Renal cortex interstitium (tissue), 11 donors: ENCODE measurements around the gene RFX6. TPM values are rescaled to one million over a fixed set of nuclear protein-coding genes. Genes with fewer than 3 reads are reported as not detected.
A peak's percentile ranks its signal among the peaks of the same experiment; 100 is the strongest.

Source experiments
- DNase-seq, 11 donors: peaks; one replicate each; pipeline ENCODE4 v3.0.0-alpha.2; 2013; ENCODE audit warnings: low read depth in 9 of 11, low spot score in 4 of 11; ENCODE audit errors: extremely low read depth in 1 of 11
- polyA plus RNA-seq, 3 donors: library from polyadenylated mRNA; unstranded; fragments of 120-200 nt; gene quantifications; one replicate each; pipeline ENCODE4 v1.2.1, GENCODE V29; 2013; ENCODE audit not compliant: insufficient read length in 3 of 3

RFX6 gene
- polyA plus RNA-seq, 3 donors: 0.05 to 0.08 TPM; not detected in 1

GRCh38 chr6:116887168-116887567, 10.1 kb downstream of the RFX6 start:
- DNase-seq: no peak

DNA sequence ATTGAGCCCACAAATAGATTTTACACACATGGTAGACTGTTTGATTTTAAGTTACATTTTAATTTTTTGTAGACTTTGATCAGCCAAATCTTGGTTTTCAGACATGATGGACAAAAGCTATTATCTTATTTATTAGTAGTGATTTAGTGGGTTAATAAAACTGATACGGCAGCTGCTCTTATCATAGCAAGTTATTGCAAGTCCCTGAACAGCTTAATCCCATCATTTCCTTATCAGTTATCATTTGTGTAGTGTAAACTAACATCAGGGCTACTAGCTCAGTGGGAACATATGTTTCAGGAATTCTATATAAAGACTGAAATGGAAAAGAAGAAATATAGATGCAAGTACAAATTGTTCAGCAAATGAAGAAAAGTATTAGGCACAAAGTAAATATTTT, 10.9 kb downstream of the RFX6 start:
- no peak for DNase-seq

DNA sequence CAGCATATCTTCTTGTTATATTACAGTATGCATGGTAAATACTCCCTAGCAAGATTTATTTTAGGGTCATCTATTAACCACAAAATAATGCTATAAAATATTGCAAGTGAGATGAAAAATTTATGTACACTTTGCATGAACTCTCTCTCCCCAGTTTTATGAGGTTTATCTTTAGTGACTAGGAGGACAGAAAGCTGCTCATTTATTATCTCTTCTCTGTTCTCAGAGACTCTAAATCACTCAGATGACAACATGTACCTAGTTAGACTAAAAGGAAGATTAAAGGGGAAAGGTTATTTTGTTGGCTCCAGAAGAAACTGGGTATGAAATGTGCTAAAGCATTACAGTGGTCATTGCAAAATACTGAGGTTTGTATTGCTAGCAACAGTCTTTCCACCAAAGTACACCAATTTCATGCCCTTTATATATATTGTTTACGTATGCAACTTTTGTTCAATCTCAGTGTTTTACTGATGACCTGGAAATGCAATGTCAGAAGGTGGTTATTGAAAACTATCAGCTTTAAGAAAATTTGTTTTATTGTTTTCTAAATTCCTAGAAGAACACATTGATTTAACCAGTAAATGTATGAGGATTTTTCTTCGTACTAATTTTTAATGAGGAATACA, 11.8 kb downstream of the RFX6 start:
- DNase-seq: no peak

GRCh38 chr6:116894669-116895068, 17.6 kb downstream of the RFX6 start:
- no peak for DNase-seq

- no peak for DNase-seq
Measured at GRCh38 chr6:116895935-116896334, 18.9 kb downstream of the RFX6 start.

DNA sequence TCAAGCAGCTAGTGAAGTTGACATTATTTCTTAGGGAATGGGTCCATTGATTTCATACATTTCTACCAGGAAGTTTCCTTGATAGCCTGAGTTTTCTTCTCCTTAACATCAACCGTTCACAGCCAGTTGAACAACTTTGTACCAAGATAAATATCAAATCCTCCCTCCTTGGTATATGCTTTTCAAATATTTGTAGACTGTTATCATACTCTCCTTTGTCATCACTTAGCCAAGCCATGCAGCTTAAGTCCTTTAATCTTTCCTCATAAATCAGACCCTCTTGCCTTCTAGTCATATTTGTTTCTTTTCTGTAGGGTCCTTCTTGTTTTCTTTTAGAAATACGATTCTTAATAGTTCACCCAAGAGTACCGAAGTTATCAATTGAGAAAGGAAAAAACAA, 25.6 kb downstream of the RFX6 start:
- no peak for DNase-seq

DNA sequence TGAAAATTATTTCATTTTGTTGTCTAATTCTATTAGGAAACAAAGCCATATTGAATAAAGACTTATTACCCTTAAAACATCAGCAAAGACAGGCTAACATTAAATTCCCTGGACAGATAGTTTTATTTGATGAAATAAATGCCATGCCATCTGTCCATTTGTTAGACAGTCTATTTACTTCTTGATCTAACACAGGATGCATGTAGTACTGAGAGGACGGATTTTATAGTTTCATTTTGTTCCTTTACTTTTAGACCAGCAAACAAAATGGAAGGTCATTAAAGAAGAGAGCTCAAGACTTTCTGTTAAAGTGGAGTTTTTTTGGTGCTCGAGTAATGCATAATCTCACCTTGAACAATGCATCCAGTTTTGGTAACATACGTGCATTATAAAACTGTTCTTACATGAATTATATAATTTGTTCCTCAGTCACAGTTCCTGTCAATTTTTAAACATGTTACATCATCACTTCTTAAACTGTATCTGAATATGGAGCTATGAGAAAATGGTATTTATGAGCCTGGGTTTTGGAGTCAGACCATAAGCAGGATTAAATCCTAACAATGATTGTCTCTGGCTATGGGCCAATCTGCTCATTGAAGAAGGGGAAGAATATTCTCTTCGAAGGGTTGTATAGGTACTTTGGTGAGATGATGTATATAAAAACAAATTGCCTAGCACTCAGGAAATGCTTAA, 46.0 kb downstream of the RFX6 start:
- no peak for DNase-seq

GRCh38 chr6:116924245-116924644, 47.2 kb downstream of the RFX6 start:
- no peak for DNase-seq

- no peak for DNase-seq
Measured at GRCh38 chr6:116925088-116925794, 48.2 kb downstream of the RFX6 start.

- DNase-seq: no peak
Measured at GRCh38 chr6:116928677-116929076, 51.6 kb downstream of the RFX6 start.

DNA sequence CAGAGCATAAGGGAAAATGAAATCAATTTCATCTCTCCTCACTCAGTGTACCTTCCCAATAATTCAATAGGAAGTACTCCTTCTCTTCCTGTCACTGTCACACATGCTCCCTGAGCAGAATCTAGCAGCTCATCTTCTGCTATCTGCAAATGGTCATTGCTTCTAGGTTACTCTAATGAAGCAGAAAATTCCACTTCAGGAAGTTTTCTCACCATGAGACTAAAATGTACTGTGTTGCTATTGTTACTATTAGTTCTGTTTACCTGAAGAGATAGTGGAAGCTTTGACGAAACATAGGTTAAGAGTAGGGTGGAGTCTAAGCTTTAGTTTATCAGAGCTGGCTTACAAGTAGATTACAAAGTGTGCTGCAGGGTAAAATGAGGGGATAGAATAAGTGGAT, 52.8 kb downstream of the RFX6 start:
- no peak for DNase-seq

GRCh38 chr6:116931456-116931855, 54.4 kb downstream of the RFX6 start:
- no peak for DNase-seq

GRCh38 chr6:116932496-116932895, 55.5 kb downstream of the RFX6 start:
- no peak for DNase-seq

DNA sequence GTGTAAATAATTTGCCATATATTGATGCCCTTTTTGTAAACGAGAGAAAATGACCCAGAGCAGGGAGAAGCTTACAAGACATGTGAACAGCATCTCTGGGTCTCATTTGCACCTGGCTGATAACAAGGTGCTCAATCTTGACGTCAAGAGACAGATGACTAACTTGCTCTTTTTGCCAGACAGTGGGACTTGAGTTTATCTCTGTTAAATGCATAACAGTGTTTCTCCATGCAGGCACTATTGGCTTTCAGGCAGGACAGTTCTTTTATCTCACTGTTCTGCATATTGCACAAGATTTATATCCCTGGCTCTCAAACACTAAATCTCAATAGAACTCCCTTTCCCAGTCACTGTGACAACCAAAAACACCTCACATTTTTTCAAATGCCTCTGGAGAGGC, 56.4 kb downstream of the RFX6 start:
- peak in 2 of 11 donors; percentile 7 to 8 for DNase-seq

GRCh38 chr6:116938305-116938704, 61.3 kb downstream of the RFX6 start:
- DNase-seq: no peak

- no peak for DNase-seq
Measured at GRCh38 chr6:116941727-116942126, 64.7 kb downstream of the RFX6 start.

GRCh38 chr6:116945809-116946208, 68.8 kb downstream of the RFX6 start:
- no peak for DNase-seq

- DNase-seq: peak in 1 of 11 donors; percentile 7
Measured at GRCh38 chr6:116948533-116949304, 71.7 kb downstream of the RFX6 start.

DNA sequence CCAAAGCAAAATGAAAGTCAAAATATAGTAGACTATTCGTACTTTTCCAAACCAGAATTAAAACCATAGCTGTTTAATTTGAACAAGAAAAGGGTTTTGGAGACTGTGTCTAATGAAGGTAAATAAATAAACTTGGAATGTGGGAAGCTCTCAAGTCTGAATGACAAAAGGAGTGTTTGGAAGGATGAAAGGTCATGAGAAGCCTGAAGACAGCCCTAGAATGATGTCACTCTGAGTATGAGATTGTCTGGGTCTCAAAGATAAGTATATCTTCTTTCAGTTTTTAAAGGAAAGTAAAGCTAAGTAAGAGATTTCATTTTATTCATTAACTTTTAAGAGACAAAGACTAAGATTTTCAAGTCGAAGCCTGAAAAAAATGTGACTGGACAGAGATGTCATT, 72.9 kb downstream of the RFX6 start:
- no peak for DNase-seq

DNA sequence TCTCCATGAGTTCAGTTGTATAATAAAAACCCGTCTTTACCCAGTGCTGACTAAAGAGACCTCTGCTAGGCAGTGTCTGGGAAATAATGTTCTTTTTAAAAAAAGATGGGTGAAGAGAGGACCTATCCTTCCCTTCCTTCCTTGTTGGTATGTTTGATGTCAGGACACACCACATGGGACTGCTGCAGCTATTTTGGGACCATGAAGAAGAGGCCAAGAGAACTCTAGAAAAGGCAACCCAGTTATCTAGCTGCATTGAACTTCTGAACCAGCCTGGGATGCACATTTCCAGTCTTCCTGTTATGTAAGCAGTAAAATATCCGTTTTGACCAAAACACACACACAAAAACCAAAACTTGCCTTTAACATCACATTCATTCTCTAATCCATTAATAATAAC, 77.3 kb downstream of the RFX6 start:
- DNase-seq: no peak
